Measurements from ENCODE around the gene TLE2.

GRCh38 chr19:3031607-3031867, 2.5 kb upstream of the TLE2 start:
- TF ChIP-seq, protein P1, sequence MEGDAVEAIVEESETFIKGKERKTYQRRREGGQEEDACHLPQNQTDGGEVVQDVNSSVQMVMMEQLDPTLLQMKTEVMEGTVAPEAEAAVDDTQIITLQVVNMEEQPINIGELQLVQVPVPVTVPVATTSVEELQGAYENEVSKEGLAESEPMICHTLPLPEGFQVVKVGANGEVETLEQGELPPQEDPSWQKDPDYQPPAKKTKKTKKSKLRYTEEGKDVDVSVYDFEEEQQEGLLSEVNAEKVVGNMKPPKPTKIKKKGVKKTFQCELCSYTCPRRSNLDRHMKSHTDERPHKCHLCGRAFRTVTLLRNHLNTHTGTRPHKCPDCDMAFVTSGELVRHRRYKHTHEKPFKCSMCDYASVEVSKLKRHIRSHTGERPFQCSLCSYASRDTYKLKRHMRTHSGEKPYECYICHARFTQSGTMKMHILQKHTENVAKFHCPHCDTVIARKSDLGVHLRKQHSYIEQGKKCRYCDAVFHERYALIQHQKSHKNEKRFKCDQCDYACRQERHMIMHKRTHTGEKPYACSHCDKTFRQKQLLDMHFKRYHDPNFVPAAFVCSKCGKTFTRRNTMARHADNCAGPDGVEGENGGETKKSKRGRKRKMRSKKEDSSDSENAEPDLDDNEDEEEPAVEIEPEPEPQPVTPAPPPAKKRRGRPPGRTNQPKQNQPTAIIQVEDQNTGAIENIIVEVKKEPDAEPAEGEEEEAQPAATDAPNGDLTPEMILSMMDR (conservative IDR thresholded peaks at IDR 0.05) = no peak
- TF ChIP-seq EZH2 (IDR thresholded peaks at IDR 0.05; ENCODE audit: low read depth) = no peak

Data from PC-9 (cell line).